GM19467 (cell line): ENCODE data around the gene ORMDL3.
A peak's percentile ranks its signal among the peaks of the same experiment; 100 is the strongest.
"Not testable (repeated sequence)": the region's sequence is repeated elsewhere in the genome, so short reads cannot be mapped to it uniquely, and the experiment has no call there.

ENCODE experiments used
- ATAC-seq: cut with Tn5 transposase; IDR thresholded peaks from one replicate; pipeline ENCODE4 v1.9.1; 2021; ENCODE audit warnings: mild to moderate bottlenecking, moderate library complexity; ENCODE audit not compliant: unreplicated experiment

The ORMDL3 gene

DNA sequence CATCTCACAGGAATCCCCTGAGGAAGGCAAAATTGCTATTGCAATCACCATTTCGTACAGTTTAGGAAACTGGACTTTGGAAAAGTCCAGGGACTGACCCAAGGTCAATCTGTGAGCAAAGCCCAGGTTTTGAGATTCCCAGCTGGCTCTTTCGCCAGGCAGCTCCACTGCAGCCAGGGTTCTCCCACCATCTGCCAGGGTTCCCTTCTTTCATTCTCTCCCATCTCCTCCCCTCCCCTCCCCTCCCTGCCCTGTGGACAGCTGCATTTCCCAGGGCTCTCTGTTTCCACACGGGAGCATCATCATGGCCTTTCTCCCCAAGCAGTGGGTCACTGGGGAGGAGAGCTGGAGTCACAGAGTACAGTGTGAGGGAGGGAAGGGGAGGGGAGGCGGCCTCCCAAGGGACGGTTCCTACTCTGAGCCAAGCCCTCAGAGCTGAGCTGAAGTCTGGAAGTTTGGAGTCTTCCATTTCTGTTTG, 23.5 kb upstream of the ORMDL3 start:
- no peak for ATAC-seq

DNA sequence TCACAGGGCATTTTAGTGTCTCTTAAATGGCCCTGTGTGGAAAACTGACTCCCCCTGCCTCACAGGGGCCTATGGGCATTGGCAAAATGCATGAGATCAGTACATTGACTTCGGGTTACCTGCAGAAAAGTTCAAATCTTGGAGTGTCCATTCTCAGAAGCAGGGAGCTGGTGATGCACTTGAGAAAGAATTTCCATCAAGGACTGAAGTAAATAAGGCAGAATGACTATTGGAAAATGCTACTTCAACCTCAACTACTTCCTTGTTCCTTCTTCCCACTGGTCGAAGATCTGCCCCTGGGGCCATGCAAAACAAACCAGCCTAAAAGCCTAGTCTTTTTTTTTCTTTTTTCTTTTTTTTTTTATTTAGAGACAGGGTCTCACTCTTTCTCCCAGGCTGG, 21.6 kb upstream of the ORMDL3 start:
- no peak for ATAC-seq

DNA sequence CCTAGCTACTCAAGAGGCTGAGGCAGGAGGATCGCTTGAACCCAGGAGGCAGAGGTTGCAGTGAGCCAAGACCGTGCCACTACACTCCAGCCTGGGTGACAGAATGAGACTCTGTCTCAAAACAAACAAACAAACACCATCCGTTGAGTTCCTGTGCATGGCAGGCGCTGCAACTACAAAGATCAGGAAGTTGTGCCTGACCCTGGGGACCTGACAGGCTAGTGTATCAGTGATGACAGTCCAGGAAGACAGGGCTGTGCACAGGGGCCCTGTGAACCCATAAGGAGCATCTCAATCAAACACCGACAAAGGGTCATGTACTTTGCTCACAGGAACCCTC, 21.1 kb upstream of the ORMDL3 start:
- ATAC-seq = not testable (repeated sequence)

DNA sequence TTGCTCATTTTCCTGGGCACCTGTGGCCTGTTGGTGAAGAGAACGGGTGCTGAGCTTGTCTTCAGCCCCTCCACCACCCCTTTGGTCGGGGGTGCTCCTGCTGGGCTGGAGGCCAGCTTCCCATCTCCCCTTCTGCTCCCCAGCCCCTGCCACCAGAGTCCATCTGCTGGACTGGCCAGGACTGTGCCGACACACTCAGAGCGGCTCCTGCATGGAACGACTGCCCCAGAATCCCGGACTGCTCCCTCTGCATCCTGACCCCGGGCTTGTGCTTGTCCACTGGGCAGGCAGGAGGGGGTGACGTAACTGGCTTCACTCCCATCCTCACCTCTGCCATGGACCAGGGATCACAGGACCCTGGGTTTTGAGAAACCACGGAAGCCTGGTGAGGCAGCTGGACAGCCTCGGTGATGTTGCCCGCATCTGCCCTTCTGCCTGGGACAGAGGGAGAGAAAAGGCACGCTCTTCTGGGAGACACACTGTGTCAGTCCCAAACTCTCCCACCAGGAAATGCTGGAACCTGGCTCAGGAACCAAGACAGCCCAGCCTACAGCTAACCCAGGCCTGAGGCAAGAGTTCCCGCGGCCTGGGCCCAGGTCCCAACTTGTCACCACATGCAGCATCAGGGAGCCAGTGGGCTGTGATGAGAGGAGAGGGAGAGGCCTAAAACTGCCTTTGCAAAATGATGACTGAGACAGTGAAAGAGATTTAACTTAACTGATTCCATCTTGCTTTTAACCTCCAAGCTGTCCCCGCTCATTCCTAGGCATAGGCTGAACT, 19.3 kb upstream of the ORMDL3 start:
- ATAC-seq = no peak

DNA sequence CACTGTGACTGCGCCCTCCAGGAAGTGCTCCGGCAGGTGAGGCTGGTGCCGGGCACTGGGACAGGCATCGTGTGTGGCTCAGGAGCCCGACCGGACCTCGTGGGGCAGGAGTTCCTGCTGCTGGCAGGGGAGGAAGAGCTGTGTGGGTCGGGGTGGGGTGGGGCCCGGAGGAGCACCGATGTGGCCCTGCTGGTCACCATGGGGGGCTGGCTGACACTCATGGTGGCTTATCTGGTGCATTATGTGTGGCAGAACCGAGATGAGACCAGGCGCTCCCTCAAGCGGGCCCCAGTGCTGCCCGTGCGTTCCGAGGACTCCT, 17.0 kb upstream of the ORMDL3 start:
- no peak for ATAC-seq

DNA sequence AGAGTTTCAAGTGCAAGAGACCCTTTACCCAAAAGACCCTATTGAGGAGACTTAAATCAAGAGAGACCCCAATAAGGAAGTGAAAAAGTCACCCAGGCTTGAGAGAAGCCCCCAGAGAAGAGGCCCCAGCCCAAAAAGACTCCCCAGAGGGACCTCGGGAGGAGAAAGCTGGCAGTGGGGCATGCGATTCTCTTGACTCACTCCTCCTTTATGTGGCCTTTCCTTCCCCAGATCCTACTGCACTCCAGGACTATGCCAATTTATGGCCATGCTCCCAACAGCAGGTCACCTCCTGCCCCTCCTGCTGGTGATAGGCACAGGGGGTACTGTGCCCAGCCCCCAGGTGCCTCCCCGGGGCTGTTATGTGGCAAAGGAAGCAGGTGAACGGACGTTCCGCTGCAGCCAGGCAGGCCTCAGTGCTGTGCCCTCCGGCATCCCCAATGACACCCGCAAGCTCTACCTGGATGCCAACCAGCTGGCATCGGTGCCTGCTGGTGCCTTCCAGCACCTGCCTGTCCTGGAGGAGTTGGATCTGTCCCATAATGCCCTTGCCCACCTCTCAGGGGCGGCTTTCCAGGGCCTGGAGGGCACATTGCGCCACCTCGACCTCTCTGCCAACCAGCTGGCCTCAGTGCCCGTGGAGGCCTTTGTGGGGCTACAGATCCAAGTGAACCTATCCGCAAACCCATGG, 16.4 kb upstream of the ORMDL3 start:
- ATAC-seq = no peak

DNA sequence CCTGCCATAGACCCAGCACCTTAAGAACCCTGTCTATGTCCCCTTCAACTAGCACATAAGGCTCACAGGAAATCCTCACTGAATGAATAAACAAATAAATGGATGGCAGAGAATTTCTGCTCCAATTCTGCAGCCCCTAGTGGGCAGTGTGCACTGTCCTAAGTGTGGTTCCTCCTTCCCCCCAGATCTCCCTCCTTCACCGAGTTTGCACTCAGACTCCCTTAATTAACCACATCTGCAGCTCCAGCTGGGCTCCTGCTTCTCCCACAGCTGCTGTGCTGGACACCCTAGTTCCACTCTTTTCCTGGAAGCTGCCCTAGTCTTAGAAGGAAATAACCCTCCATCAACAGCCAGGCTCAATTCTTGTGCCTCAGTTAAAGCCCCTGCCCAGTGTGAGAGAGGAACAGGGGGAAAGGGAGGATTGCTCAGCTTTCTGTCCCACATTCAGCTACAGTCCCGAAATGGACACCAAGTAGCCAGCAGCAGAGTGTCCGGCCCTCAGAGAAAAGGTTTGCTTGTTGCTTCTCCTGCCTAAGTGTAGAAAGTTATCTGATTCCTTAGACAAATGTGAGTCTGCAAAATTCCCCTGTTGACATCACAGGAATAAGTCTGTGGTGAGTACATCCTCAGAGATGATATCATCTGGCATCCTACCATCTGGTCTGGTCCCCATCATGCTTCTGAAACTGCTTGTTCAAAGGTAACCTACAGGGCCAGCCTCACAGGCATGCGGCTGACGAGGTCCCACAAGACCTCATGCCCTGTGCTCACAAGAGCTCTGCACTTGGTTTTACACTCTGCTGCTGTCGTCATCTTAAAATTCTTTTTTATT, 12.4 kb upstream of the ORMDL3 start:
- peak; percentile 42 for ATAC-seq

DNA sequence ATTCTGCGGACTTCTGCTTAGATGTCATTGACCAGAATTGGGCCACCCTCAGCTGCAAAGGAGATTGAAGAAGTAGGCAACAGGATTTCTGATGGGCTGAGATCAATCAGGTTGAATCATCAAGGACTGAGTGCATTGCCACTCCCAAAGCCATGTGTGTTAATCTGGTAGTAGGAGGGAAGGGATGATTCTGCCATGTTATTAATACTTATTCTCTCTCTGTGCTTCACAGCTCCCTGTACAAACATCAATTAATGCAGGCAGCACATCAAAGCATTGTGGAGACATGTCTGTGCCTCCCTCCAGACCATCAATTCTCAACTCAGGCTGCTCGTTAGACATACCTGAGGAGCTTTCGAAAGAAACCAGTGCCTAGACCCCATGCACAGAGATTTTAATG, 11.7 kb upstream of the ORMDL3 start:
- no peak for ATAC-seq

DNA sequence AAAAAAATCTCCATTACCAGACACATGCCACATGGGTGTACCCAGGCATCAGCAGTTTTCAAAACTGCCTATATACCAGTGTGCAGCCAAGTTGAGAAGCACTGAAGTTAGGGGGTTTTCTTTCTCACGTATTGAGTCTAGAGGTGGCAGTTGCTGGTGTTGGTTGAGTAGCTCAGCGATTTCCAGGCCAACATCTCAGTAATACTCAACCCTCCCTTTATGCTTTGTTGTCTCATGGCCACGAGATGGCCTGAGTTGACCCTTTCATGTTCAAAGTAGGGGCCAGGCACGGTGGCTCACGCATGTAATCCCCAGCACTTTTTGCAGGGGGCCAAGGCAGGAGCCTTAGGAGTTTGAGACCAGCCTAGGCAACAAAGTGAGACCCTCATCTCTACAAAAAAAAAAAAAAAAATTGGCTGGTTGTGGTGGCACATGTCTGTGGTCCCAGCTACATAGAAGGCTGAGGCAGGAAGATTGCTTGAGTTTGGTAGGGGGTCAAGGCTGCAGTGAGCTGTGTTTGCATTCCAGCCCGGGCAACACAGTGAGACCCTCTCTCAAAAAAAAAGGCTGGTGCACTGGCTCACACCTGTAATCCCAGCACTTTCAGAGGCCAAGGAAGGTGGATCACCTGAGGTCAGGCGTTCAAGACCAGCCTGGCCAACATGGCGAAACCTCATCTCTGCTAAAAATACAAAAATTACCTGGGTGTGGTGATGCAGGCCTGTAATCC, 10.9 kb upstream of the ORMDL3 start:
- ATAC-seq = no peak

DNA sequence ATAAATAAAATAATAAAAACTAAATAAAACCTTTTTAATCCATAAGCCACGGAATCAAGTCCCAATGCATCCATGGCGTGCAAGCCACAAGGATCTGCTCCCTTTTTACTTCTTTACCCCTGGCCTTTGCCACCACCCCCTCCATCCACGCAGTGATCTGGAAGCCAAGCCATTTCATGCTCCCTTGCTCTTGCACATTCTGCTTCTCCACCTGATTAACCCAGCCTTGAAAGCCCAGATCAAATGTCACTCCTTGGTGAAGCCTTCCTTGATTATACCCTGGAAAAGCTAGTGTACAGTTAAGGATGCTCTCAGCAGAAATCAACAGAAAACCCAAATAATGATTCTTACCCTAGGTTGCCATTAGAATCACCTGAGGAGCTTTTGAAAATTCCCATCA, 10.0 kb upstream of the ORMDL3 start:
- no peak for ATAC-seq

DNA sequence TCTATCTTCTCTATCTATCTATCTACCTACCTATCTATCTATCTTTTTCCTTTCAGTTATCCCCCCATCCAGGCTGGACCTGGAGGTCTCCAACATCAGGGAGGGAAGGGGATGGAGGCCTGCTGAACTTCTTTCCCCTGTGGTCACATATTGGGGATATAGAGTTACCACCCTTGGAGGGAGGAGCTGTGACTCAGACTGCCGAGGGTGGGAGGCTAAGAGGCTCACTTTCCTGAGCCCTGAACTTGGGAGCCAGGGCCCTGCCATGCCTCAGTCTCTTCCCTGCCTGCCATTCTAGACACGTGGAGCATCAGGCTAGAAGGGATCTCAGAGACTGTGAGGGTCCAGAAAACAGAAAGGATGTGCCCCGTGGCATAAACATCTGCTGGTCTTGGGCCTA, 8.5 kb upstream of the ORMDL3 start:
- ATAC-seq = no peak

DNA sequence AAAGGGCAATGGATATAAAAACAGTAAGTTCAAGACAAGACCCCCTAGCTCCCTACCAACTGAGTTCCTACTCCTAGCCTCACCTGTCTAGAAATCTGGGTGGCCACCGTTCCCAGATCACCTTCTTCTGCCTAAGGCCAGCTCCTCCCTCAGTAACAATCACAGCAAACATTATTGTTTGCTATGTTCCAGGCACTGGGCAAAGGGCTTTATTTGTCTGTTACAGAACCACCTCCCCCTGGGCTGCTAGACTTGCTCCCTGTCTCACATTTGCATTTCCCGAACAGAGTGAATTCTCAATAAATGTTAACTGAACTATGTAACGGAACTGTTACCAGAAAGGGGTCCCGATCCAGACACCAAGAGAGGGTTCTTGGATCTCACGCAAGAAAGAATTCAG, 6.9 kb upstream of the ORMDL3 start:
- no peak for ATAC-seq

DNA sequence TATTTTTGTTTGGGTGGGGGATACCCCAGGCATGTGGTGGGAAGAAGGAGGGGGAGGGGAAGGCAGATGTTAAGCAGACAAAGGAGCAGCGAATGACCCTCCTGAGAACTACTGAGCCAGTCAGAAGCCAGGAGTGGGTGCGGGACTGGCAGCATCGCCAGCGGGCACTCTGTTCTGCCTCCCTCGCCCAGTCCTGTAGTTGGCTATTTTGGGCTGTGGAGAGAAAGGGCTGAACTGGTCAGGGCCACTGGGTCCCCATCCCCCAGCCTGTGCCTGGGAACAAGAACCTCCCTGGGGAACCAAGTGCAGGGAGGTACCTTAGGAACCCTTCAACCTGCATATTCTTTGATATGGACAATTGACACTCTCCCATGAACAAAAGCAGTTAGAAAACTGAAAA, 6.5 kb upstream of the ORMDL3 start:
- no peak for ATAC-seq

DNA sequence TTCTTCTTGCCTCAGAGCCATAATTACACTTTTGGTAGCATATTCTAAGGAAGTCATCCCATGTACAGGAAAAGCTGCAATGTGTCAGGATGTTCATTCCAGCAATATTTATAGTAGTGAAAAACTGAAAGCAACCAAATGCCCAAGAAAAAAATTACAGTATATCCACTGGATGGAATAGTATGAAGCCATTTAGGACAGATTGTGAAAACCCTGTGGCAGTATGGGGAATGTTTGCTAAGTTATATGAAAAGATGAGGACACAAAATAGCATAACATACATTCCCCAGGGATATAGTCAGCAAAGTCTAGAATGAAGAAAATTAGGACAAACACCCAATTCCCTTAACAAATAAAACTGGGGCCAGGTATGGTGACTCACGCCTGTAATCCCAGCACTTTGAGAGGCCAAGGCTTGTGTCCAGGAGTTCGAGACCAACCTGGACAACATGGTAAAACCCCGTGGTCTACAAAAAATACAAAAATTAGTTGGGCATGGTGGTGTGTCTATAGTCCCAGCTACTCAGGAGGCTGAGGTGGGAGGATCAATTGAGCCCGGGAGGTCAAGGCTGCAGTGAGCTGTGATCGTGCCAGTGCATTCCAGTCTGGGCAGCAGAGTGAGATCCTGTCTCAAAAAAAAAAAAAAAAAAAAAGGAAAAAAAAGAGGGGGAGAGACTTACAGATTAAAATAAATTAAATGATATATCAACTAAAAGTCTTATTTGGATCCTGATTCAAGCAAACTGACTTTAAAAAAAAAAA, 2.4 kb upstream of the ORMDL3 start:
- ATAC-seq = no peak

DNA sequence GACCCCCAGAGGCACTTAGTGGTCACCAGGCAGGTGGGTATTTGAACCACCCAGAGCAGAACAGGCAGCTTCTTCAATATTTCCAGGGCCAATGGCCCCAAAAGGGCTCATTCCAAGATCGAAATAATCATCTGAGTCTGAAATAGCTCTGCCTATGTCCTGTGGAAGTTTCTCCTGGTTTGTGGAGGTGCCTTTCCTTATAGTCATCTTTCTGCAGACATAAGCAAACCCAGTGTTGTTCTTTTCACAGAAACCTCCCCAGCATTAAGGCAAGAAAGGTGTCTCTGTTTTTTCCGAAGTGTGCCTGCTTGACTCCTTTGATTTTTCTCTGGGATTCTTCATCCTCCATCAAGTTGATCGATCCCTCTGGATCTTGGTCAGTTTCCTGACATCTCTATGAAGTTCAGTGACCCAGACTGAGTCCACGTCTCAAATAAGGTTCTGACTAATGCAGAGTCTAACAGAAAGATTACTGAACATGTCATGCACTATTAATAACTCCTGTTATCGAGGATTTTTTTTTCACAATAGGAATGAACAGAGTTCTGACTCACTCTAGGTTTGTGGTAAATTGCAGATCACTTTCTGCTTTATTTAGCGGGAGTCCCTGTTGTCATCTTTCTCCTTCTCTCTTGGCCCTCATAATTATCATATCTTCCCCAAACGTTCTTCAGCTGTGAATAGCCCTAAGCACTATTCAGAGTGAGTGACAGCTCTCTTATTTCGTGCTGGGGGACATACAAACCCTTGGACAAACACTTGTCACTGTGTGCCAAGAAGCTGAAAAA, 1.7 kb upstream of the ORMDL3 start:
- no peak for ATAC-seq

DNA sequence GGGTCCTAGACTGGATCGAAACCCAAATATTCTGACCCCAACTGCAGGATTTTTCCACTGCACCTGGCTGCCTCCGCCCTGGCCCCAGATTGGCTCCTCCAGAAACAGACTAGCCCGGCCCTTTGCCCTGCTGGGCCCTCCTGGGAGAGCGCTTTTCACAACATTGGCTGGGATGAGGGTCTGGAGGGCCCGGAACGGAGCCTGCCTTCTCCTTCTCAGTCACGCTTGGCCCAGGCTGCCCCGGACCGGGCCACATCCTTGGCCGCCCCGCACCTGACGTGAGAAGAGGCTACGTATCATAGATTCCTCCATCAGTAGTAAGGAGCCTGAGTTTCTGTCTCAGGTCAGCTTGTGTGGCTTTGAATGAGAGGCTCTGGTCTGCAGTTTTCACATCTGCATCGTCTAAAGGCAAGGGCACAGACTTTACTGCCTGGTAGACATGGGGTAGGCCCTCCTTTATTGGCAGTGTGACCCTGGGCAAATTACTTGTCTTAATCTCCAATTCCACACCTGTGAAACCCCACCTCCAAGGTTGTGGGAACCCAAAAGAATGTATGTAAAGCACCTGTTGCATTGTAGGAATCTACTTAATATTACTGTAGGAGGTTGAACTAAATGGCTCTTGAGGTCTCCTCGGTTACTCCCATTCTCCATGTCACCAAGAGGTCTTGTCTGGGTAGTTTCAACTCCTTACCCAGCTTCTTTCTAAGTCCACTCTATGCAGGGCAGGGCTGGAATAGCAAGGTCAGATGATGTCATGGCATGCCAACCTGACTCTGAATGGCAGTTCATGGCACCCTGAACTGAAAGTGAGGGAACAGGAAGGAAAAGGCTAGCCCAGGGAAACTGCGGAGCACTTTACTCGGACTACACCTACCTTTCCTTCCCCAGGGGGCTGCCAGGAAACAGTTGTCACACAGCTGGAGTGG, 792 bp upstream of the ORMDL3 start:
- peak; percentile 10 for ATAC-seq

DNA sequence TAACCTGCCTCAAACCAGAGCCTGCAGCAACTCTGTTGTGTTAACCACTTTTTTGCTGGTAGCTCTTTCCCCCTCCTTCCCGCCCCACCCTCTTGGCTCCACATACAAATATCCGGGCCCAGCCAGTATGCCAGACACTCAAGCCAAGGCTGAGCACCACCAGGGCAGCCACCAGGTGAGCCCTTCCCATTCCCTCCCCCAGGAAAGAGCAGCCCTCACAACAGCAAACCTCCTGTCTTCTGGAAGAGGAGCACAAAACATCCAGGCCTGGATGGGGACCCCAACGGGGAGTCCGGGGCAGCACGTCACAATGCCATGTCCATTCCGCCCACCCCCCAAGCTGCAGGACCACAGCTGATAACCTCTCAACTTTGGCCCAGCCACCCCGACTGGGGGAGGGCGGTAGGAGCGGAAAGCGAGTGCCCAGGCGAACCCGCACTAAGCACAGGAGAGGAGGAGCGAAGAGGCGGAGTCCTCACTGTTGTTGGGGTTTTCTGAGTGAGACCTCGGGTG, 757 bp downstream of the ORMDL3 start:
- no peak for ATAC-seq

DNA sequence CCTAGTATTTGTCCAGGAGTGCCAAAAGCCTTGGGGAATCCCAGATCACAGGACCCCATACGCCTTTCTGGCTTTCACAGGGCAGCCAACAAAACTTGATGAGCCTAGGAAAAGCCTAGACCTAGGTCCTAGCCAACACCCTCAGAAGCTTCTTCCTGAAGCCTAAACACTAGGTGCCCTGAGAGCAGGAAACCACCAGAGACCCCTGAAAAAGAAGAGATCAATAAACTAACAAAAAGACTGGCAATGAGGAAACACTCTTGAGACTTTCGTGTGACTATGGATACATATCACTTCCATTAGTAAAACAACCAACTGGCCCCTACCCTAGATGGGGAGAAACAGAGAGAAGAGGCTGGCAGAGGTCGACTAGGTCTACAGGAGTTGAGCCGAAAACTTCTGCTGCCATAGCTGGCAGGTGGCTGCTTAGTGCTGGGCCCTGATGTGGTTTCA, 1.2 kb downstream of the ORMDL3 start:
- no peak for ATAC-seq
